Lung (tissue), 12 donors: ENCODE measurements around the gene FAM81B. TPM values are rescaled to one million over a fixed set of nuclear protein-coding genes. Genes with fewer than 3 reads are reported as not detected.
A peak's percentile ranks its signal among the peaks of the same experiment; 100 is the strongest.

Experiments
- ATAC-seq: fragments of 200-7000 bp; cut with Tn5 transposase; one replicate; pipeline ENCODE4 v1.9.1; 2020; ENCODE audit warnings: moderate number of reproducible peaks; ENCODE audit not compliant: insufficient read depth, low FRiP score
- DNase-seq, 3 donors: peaks; one replicate each; pipeline ENCODE4 v3.0.0-alpha.2; 2013 to 2017
- H3K27ac ChIP-seq, 2 donors: one replicate each; pipeline ENCODE4 v1.5.1; 2013; ENCODE audit warnings: mild to moderate bottlenecking in 2 of 2, moderate library complexity in 2 of 2, control low read depth in 1 of 2, inconsistent platforms in 1 of 2, low read depth in 1 of 2, low read length in 1 of 2
- H3K27me3 ChIP-seq, 3 donors: one replicate each; pipeline ENCODE4 v1.5.1; 2013; ENCODE audit warnings: low read length in 2 of 3; ENCODE audit not compliant: control insufficient read depth in 3 of 3, insufficient read depth in 3 of 3
- H3K36me3 ChIP-seq, 4 donors: one replicate each; pipeline ENCODE4 v1.5.1; 2013; ENCODE audit warnings: low read length in 4 of 4, mild to moderate bottlenecking in 1 of 4, moderate library complexity in 1 of 4; ENCODE audit not compliant: control insufficient read depth in 4 of 4, insufficient read depth in 4 of 4
- H3K4me1 ChIP-seq, 5 donors: one replicate each; pipeline ENCODE4 v1.5.1; 2013; ENCODE audit warnings: low read length in 5 of 5, mild to moderate bottlenecking in 2 of 5, moderate library complexity in 1 of 5; ENCODE audit not compliant: control insufficient read depth in 5 of 5, insufficient read depth in 5 of 5
- H3K4me3 ChIP-seq: one replicate; pipeline ENCODE4 v1.5.1; 2013; ENCODE audit warnings: mild to moderate bottlenecking, control low read depth, moderate library complexity
- H3K9ac ChIP-seq, 2 donors: one replicate each; pipeline ENCODE4 v1.5.1; 2013; ENCODE audit warnings: low read length in 2 of 2, control low read depth in 1 of 2; ENCODE audit not compliant: insufficient read depth in 1 of 2
- H3K9me3 ChIP-seq, 4 donors: one replicate each; pipeline ENCODE4 v1.5.1; 2013; ENCODE audit warnings: low read length in 3 of 4, mild to moderate bottlenecking in 1 of 4, moderate library complexity in 1 of 4; ENCODE audit not compliant: control insufficient read depth in 4 of 4, insufficient read depth in 3 of 4
- CTCF ChIP-seq: IDR thresholded peaks from 2 replicates; pipeline ENCODE4 v1.5.1; 2012; ENCODE audit warnings: mild to moderate bottlenecking; ENCODE audit errors: control extremely low read depth, extremely low read depth
- WGBS, 2 donors: extraction: QIAGEN DNeasy Blood & Tissue Kit; methylation state at CpG; one replicate each; pipeline ENCODE4 v1.1.7; 2013; 5-methylcytosine and 5-hydroxymethylcytosine counted together
- polyA plus RNA-seq, 2 donors: library from polyadenylated mRNA; stranded (reverse); fragments of 200-250 nt; gene quantifications; one replicate each; pipeline ENCODE4 v1.2.1, GENCODE V29; 2013
- total RNA-seq, 2 donors: library from RNA; depleted of rRNA in 1 of 2; stranded (reverse); fragments of >200 nt in 1 of 2; gene quantifications; one replicate each; pipeline ENCODE4 v1.2.1, GENCODE V29; 2014 to 2021
- donor health status: control.
- donor health status: control.
- donor health status: Bipolar disorder and iron deficiency.
- donor health status: healthy.
- donor health status: DM: yes; HTN: yes; CAD: no.

FAM81B gene
- total and polyA plus RNA-seq, 4 donors = 8.6 to 25.5 (median 18.4) TPM

GRCh38 chr5:95406426-95407090 lies 15.4 kb downstream of the FAM81B start:
- Histone ChIP-seq H3K9ac (no peak overlapping the region), H3K27ac (no peak overlapping the region), H3K4me1 (no peaks in the 10 kb centered on the region), H3K4me3 (no peak overlapping the region), H3K36me3 (no peaks in the 10 kb centered on the region), H3K9me3 (no peaks in the 10 kb centered on the region), H3K27me3 (no peaks in the 10 kb centered on the region)
- TF ChIP-seq CTCF = no peak
- ATAC-seq = no peak
- no peak for DNase-seq
- WGBS, 2 donors = 9 to 27% methylated on average over 4 to 5 of the region's 5 CpGs

GRCh38 chr5:95410279-95410678 lies 19.1 kb downstream of the FAM81B start:
- DNase-seq = no peak
- Histone ChIP-seq H3K36me3 (no peaks in the 10 kb centered on the region), H3K27ac (no peak overlapping the region), H3K27me3 (no peaks in the 10 kb centered on the region), H3K9me3 (no peaks in the 10 kb centered on the region), H3K4me3 (no peak overlapping the region), H3K9ac (no peak overlapping the region), H3K4me1 (no peaks in the 10 kb centered on the region)
- 80 to 86% methylated on average over 2 of the region's 2 CpGs for WGBS, 2 donors
- TF ChIP-seq CTCF = no peak
- ATAC-seq = no peak

- DNase-seq = no peak
- H3K36me3 ChIP-seq = no peaks in the 10 kb centered on the region
- no peak for ATAC-seq
- H3K4me1 ChIP-seq = no peaks in the 10 kb centered on the region
- H3K9ac ChIP-seq = no peak overlapping the region
- no peak overlapping the region for H3K27ac ChIP-seq
- no peaks in the 10 kb centered on the region for H3K27me3 ChIP-seq
- H3K4me3 ChIP-seq = no peak overlapping the region
- WGBS, 2 donors = 48 to 80% methylated on average over 2 of the region's 2 CpGs
- no peaks in the 10 kb centered on the region for H3K9me3 ChIP-seq
- TF ChIP-seq CTCF = no peak
Measured at GRCh38 chr5:95411474-95411873, 20.3 kb downstream of the FAM81B start.

- TF ChIP-seq CTCF = no peak
- no peak overlapping the region for H3K9ac ChIP-seq
- WGBS, 2 donors = 56 to 64% methylated on average over 4 of the region's 4 CpGs
- no peaks in the 10 kb centered on the region for H3K36me3 ChIP-seq
- H3K27ac ChIP-seq = no peak overlapping the region
- no peak for ATAC-seq
- no peaks in the 10 kb centered on the region for H3K9me3 ChIP-seq
- no peaks in the 10 kb centered on the region for H3K27me3 ChIP-seq
- no peak overlapping the region for H3K4me3 ChIP-seq
- DNase-seq = peak in 1 of 3 donors; percentile 11
- H3K4me1 ChIP-seq = no peaks in the 10 kb centered on the region
Measured at GRCh38 chr5:95414451-95414850, 23.3 kb downstream of the FAM81B start.
